HT-29 (cell line): ENCODE data around the gene CIDEC. TPM values are rescaled to one million over a fixed set of nuclear protein-coding genes. Genes with fewer than 3 reads are reported as not detected.

ENCODE experiments used
- small RNA-seq: library from RNA; depleted of rRNA; stranded (forward); fragments of <200 nt; gene quantifications from one replicate; pipeline ENCODE3, GENCODE V24; 2014
- total RNA-seq: library from RNA; depleted of rRNA; stranded (reverse); fragments of >200 nt; shearing (Covaris generic); gene quantifications from 2 replicates; pipeline ENCODE4 v1.2.3, GENCODE V29; 2014; rRNA removed

CIDEC gene
- total RNA-seq, 1 experiment from 2014 or later = 0.61 TPM

Small RNA genes within 50 kb of the gene (small RNA-seq; reads per million reads assigned to genes)
- not detected for gene RNU6-882P

Other genes with a start within 250 kb of the CIDEC start
- gene MTMR14, start 230.7 kb downstream of the CIDEC start, total RNA-seq = 25.5 and 27.4 TPM in 2 replicates
- gene CPNE9, start 176.4 kb downstream of the CIDEC start, total RNA-seq = 0.36 TPM in 1 of 2 replicates, not detected in the other
- gene BRPF1, start 148.5 kb downstream of the CIDEC start, total RNA-seq = 23.4 and 23.8 TPM in 2 replicates
- gene OGG1, start 130.3 kb downstream of the CIDEC start, total RNA-seq = 29.3 and 31.2 TPM in 2 replicates
- gene CAMK1, start 110.3 kb downstream of the CIDEC start, total RNA-seq = 0.81 and 3.2 TPM in 2 replicates
- 65.0 and 68.7 TPM in 2 replicates for gene TADA3, start 87.8 kb downstream of the CIDEC start, total RNA-seq
- gene ARPC4, start 87.2 kb downstream of the CIDEC start, total RNA-seq = 155 and 192 TPM in 2 replicates
- gene TTLL3, start 70.0 kb downstream of the CIDEC start, total RNA-seq = 3.4 and 5.3 TPM in 2 replicates
- gene RPUSD3, start 36.2 kb downstream of the CIDEC start, total RNA-seq = 21.3 and 25.8 TPM in 2 replicates
- gene JAGN1, start 10.4 kb upstream of the CIDEC start, total RNA-seq = 24.0 and 26.0 TPM in 2 replicates
- 13.4 and 17.0 TPM in 2 replicates for gene IL17RE, start 22.6 kb upstream of the CIDEC start, total RNA-seq
- gene IL17RC, start 36.8 kb upstream of the CIDEC start, total RNA-seq = 18.6 and 23.4 TPM in 2 replicates
- gene CRELD1, start 53.6 kb upstream of the CIDEC start, total RNA-seq = 10.4 and 12.9 TPM in 2 replicates
- 0.65 and 0.89 TPM in 2 replicates for gene PRRT3, start 72.2 kb upstream of the CIDEC start, total RNA-seq
- gene EMC3, start 106.6 kb upstream of the CIDEC start, total RNA-seq = 35.5 and 41.7 TPM in 2 replicates
- 13.0 and 14.5 TPM in 2 replicates for gene FANCD2, start 146.2 kb upstream of the CIDEC start, total RNA-seq
- not detected in 2 replicates for gene FANCD2OS, start 228.0 kb upstream of the CIDEC start, total RNA-seq
- 41.7 and 42.3 TPM in 2 replicates for gene BRK1, start 235.4 kb upstream of the CIDEC start, total RNA-seq